ENCODE measurements around the gene FAM186B.

FAM186B gene

DNA sequence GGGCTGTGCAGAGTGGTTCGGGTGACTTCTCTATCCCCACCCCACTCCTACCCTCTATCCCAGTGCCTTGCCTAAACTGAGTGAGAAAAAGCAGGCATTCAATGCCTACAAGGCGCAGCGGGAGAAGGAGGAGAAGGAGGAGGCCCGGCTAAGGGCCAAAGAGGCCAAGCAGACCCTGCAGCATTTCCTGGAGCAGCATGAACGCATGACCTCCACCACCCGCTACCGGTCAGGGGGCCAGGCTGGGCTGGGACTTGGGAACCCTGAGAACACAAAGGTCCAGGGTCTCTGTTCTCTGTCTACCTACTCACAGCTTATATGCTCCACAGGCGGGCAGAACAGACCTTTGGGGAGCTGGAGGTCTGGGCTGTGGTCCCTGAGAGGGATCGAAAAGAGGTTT lies 29.6 kb upstream of the FAM186B start:
- peaks cover 8% of the 10 kb centered on the region; the same call in 1 of the 2 replicates for H3K4me1 ChIP-seq (ENCODE audit: insufficient read depth, low read length)
- no peaks in the 10 kb centered on the region for H3K79me2 ChIP-seq (ENCODE audit: insufficient read depth, low read length)
- TF ChIP-seq, protein P1, sequence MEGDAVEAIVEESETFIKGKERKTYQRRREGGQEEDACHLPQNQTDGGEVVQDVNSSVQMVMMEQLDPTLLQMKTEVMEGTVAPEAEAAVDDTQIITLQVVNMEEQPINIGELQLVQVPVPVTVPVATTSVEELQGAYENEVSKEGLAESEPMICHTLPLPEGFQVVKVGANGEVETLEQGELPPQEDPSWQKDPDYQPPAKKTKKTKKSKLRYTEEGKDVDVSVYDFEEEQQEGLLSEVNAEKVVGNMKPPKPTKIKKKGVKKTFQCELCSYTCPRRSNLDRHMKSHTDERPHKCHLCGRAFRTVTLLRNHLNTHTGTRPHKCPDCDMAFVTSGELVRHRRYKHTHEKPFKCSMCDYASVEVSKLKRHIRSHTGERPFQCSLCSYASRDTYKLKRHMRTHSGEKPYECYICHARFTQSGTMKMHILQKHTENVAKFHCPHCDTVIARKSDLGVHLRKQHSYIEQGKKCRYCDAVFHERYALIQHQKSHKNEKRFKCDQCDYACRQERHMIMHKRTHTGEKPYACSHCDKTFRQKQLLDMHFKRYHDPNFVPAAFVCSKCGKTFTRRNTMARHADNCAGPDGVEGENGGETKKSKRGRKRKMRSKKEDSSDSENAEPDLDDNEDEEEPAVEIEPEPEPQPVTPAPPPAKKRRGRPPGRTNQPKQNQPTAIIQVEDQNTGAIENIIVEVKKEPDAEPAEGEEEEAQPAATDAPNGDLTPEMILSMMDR (IDR thresholded peaks at IDR 0.05; ENCODE audit: borderline replicate concordance, extremely low read depth, low read length, poor library complexity, severe bottlenecking), result no peak
- no peak for TF ChIP-seq EZH2 (IDR thresholded peaks at IDR 0.05; ENCODE audit: borderline replicate concordance, low read depth, low read length, severe bottlenecking)
- ATAC-seq (ENCODE audit: insufficient read depth, low read depth) (no peak), DNase-seq (no peak)
- no peak overlapping the region for H3K9ac ChIP-seq (ENCODE audit: low read depth, low read length)
- H3K27me3 ChIP-seq (ENCODE audit: insufficient read depth, low read length, poor library complexity), result peaks cover under 1% of the 10 kb centered on the region
- H3K4me3 ChIP-seq (ENCODE audit: low read depth in 1 of 2, low read length in 2 of 2), result no peak overlapping the region
- H3K27ac ChIP-seq (ENCODE audit: low read length), result no peak overlapping the region
- no peaks in the 10 kb centered on the region; the same call in 1 of the 2 replicates for H4K20me1 ChIP-seq (ENCODE audit: insufficient read depth, low read length)
- H3K4me2 ChIP-seq (ENCODE audit: insufficient read depth, low read length), result no peak overlapping the region
- H3K36me3 ChIP-seq (ENCODE audit: insufficient read depth, low read length), result no peaks in the 10 kb centered on the region
- H2AFZ ChIP-seq (ENCODE audit: low read depth, low read length), result no peak overlapping the region
- no peaks in the 10 kb centered on the region for H3K9me3 ChIP-seq (ENCODE audit: insufficient read depth, low read length, severe bottlenecking)

DNA sequence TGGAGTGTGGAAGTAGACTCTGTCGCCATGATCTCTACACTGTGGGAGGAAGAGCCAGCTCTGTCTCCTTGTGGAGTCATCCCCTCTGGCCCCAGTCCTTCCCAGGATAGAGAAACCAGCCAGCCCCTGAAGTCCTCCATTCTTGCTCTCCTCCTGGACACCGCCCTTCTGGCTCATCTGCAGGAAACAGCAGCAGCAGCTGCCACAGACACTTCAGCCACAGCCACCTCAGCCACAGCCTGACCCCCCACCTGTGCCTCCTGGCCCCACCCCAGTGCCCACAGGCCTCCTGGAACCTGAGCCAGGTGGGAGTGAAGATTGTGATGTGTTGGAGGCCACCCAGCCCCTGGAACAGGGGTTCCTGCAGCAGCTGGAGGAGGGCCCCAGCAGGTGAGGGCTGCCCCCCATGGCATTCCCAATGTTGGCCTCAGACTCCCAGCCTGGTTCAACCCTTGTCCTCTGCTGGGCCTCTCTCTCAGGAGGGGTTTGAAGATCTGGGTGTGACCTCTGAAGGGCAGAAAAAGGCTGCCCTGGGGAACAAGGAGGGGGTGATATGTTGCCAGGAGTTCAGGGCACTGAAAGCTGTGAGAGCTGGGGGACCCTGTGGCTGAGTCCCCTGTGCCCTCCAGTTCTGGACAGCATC lies 28.4 kb upstream of the FAM186B start:
- H4K20me1 ChIP-seq (ENCODE audit: insufficient read depth, low read length), result no peaks in the 10 kb centered on the region; the same call in 1 of the 2 replicates
- H3K36me3 ChIP-seq (ENCODE audit: insufficient read depth, low read length), result no peaks in the 10 kb centered on the region
- DNase-seq (no peak), ATAC-seq (ENCODE audit: insufficient read depth, low read depth) (no peak)
- H3K4me3 ChIP-seq (ENCODE audit: low read depth in 1 of 2, low read length in 2 of 2), result no peak overlapping the region
- H3K4me1 ChIP-seq (ENCODE audit: insufficient read depth, low read length), result peaks cover 8% of the 10 kb centered on the region; the same call in 1 of the 2 replicates
- H3K4me2 ChIP-seq (ENCODE audit: insufficient read depth, low read length), result no peak overlapping the region
- peaks cover 5% of the 10 kb centered on the region for H3K27me3 ChIP-seq (ENCODE audit: insufficient read depth, low read length, poor library complexity)
- H3K9ac ChIP-seq (ENCODE audit: low read depth, low read length), result no peak overlapping the region
- TF ChIP-seq EZH2 (IDR thresholded peaks at IDR 0.05; ENCODE audit: borderline replicate concordance, low read depth, low read length, severe bottlenecking), result no peak
- TF ChIP-seq, protein P1 (IDR thresholded peaks at IDR 0.05; ENCODE audit: borderline replicate concordance, extremely low read depth, low read length, poor library complexity, severe bottlenecking), result no peak
- H3K79me2 ChIP-seq (ENCODE audit: insufficient read depth, low read length), result no peaks in the 10 kb centered on the region
- H3K27ac ChIP-seq (ENCODE audit: low read length), result no peak overlapping the region
- no peaks in the 10 kb centered on the region for H3K9me3 ChIP-seq (ENCODE audit: insufficient read depth, low read length, severe bottlenecking)
- no peak overlapping the region for H2AFZ ChIP-seq (ENCODE audit: low read depth, low read length)

DNA sequence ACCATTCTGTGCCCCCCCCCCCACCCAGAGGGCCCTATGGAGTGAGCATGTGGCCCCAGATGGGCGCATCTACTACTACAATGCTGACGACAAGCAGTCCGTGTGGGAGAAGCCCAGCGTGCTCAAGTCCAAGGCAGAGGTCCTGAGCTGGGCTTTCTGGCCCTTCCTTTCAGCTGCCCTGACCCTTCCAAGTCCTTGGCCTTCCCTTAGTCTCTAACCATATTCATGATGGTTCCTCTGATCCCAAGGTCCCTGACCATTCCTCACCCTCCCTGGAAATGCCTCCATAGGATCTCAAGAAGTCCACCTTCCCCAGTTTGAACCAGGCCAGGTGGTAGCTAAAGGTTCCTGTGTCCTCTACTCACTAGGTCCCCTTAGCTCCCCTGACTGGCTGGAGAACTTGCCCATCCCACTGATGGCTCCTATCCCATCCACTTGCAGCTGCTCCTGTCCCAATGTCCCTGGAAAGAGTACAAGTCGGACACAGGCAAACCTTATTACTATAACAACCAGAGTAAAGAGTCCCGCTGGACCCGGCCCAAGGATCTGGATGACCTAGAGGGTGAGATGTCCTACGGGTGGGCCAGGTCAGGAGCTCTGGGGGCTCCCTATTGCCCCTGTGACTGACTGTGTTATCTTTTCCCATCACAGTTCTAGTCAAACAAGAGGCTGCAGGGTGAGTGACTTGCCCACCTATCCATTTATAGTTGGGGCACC lies 27.7 kb upstream of the FAM186B start:
- DNase-seq, result no peak
- Histone ChIP-seq H3K36me3 (ENCODE audit: insufficient read depth, low read length) (no peaks in the 10 kb centered on the region), H2AFZ (ENCODE audit: low read depth, low read length) (no peak overlapping the region), H4K20me1 (ENCODE audit: insufficient read depth, low read length) (no peaks in the 10 kb centered on the region; the same call in 1 of the 2 replicates), H3K4me3 (ENCODE audit: low read depth in 1 of 2, low read length in 2 of 2) (no peak overlapping the region), H3K4me1 (ENCODE audit: insufficient read depth, low read length) (peaks cover 8% of the 10 kb centered on the region; the same call in 1 of the 2 replicates), H3K79me2 (ENCODE audit: insufficient read depth, low read length) (no peaks in the 10 kb centered on the region), H3K27me3 (ENCODE audit: insufficient read depth, low read length, poor library complexity) (peaks cover 5% of the 10 kb centered on the region), H3K9me3 (ENCODE audit: insufficient read depth, low read length, severe bottlenecking) (no peaks in the 10 kb centered on the region), H3K4me2 (ENCODE audit: insufficient read depth, low read length) (no peak overlapping the region), H3K9ac (ENCODE audit: low read depth, low read length) (no peak overlapping the region), H3K27ac (ENCODE audit: low read length) (no peak overlapping the region)
- ATAC-seq (ENCODE audit: insufficient read depth, low read depth), result no peak
- TF ChIP-seq, protein P1 (IDR thresholded peaks at IDR 0.05; ENCODE audit: borderline replicate concordance, extremely low read depth, low read length, poor library complexity, severe bottlenecking), result no peak
- TF ChIP-seq EZH2 (IDR thresholded peaks at IDR 0.05; ENCODE audit: borderline replicate concordance, low read depth, low read length, severe bottlenecking), result no peak
